Measurements from ENCODE around the gene SDHAF1.

The SDHAF1 gene

DNA sequence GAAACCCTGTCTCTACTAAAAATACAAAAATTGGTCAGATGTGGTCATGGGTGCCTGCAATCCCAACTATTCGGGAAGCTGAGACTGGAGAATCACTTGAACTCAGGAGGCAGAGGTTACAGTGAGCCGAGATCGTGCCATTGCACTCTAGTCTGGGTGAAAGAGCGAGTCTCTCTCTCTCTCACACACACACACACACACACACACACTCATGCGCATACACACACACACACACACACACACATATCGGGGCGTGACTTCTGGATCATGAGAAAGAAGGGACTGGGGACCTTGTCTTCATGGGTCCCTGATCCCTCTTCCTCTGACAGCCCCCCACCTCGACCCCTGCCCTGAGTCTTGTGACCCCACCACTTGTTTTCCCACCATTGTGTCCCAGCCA is 11.8 kb upstream of the SDHAF1 start:
- ATAC-seq, result no peak
- TF ChIP-seq ZFP30 (CRISPR knock-in tag; IDR thresholded peaks at IDR 0.05) (no peak), SNAI2 (CRISPR knock-in tag; IDR thresholded peaks at IDR 0.05) (no peak), PPARA (CRISPR knock-in tag; IDR thresholded peaks at IDR 0.05; ENCODE audit: borderline replicate concordance) (no peak)
- TF ChIP-seq, protein P1, sequence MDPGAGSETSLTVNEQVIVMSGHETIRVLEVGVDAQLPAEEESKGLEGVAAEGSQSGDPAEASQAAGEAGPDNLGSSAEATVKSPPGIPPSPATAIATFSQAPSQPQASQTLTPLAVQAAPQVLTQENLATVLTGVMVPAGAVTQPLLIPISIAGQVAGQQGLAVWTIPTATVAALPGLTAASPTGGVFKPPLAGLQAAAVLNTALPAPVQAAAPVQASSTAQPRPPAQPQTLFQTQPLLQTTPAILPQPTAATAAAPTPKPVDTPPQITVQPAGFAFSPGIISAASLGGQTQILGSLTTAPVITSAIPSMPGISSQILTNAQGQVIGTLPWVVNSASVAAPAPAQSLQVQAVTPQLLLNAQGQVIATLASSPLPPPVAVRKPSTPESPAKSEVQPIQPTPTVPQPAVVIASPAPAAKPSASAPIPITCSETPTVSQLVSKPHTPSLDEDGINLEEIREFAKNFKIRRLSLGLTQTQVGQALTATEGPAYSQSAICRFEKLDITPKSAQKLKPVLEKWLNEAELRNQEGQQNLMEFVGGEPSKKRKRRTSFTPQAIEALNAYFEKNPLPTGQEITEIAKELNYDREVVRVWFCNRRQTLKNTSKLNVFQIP (CRISPR knock-in tag; IDR thresholded peaks at IDR 0.05; ENCODE audit: borderline replicate concordance, low read depth), result no peak

DNA sequence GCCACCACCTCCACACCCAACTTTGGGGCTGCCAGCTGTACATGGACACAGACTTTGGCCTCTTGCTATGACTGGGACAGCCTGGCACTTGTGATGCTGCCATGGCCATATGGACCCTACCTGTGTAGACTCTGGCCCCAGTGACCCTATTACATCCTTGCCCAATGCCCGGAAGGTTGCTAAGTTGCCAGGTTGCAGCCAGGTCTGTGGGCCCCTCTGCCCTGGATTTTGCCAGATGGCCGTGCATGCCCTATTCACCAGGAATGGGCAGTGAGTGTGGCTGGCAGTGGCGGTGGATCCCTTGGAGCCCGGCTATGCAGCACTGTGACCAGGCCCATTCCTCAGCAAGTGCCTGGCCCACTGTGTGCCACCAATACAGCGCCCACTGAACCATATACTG is 8.9 kb upstream of the SDHAF1 start:
- no peak for ATAC-seq
- TF ChIP-seq SNAI2 (CRISPR knock-in tag; IDR thresholded peaks at IDR 0.05) (no peak), CSDC2 (CRISPR knock-in tag; IDR thresholded peaks at IDR 0.05) (no peak), ZNF70 (CRISPR knock-in tag; IDR thresholded peaks at IDR 0.05) (no peak)

DNA sequence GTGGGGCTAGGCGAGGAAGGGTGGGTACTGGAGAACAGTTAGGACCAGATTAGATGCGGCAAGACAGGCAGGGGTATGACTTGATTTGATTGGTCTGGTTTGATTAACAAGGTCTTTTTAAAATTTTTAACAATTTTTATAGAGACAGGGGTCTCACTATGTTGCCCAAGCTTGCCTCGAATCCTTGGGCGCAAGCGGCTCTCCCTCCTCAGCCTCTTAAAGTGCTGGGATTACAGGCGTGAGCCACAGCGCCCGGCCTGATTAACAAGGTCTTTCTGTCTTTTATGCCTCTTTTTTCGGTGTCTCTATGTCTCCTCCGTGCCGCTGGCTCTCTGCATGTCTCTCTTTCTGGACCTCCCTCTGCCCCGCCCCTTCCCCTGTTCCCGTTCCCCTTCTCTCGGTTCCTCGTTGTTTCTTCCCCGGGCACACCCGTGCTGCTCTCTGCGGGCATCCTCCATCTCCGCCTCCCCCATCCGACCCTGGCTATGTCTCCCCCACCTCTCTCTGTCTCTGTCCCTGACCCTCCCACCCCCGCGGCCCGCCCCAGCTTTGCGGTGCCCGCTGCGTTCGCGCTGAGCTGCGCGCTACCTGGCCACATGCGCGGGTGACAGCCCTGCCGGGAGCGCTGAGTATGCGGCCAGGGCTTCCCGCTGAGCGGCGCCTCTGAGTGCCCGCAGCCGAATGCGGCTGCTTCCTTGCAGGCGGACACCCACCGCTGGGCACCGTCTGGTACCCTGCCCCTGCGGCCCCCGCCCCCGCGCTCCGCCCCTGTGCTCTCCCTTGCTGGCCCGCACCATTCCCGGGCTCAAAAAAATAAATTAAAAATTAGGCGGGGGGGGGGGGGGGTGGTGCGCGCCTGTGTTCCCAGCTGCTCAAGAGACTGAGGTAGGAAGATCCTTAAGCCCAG is 8.1 kb upstream of the SDHAF1 start:
- TF ChIP-seq ISL1 (CRISPR knock-in tag; IDR thresholded peaks at IDR 0.05), result no peak
- peak; percentile 86 for ATAC-seq

DNA sequence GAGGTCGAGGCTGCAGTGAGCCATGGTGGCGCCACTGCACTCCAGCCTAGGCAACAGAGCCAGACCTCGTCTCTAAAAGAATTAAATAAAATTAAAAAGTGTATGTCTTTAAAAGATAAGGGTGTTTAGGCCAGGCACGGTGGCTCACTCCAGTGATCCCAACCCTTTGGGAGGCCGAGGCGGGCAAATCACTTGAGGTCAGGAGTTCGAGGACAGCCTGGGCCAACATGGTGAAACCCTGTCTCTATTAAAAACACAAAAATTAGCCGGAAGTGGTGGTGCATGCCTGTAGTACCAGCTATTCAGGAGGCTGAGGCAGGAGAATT is 7.5 kb upstream of the SDHAF1 start:
- TF ChIP-seq ZFP30 (CRISPR knock-in tag; IDR thresholded peaks at IDR 0.05) (no peak), GLIS3 (CRISPR knock-in tag; IDR thresholded peaks at IDR 0.05) (no peak)
- TF ChIP-seq, protein P2, sequence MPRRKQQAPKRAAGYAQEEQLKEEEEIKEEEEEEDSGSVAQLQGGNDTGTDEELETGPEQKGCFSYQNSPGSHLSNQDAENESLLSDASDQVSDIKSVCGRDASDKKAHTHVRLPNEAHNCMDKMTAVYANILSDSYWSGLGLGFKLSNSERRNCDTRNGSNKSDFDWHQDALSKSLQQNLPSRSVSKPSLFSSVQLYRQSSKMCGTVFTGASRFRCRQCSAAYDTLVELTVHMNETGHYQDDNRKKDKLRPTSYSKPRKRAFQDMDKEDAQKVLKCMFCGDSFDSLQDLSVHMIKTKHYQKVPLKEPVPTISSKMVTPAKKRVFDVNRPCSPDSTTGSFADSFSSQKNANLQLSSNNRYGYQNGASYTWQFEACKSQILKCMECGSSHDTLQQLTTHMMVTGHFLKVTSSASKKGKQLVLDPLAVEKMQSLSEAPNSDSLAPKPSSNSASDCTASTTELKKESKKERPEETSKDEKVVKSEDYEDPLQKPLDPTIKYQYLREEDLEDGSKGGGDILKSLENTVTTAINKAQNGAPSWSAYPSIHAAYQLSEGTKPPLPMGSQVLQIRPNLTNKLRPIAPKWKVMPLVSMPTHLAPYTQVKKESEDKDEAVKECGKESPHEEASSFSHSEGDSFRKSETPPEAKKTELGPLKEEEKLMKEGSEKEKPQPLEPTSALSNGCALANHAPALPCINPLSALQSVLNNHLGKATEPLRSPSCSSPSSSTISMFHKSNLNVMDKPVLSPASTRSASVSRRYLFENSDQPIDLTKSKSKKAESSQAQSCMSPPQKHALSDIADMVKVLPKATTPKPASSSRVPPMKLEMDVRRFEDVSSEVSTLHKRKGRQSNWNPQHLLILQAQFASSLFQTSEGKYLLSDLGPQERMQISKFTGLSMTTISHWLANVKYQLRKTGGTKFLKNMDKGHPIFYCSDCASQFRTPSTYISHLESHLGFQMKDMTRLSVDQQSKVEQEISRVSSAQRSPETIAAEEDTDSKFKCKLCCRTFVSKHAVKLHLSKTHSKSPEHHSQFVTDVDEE (CRISPR knock-in tag; IDR thresholded peaks at IDR 0.05), result peak; percentile 36; the same call in 1 of the 2 replicates
- TF ChIP-seq, protein P3, sequence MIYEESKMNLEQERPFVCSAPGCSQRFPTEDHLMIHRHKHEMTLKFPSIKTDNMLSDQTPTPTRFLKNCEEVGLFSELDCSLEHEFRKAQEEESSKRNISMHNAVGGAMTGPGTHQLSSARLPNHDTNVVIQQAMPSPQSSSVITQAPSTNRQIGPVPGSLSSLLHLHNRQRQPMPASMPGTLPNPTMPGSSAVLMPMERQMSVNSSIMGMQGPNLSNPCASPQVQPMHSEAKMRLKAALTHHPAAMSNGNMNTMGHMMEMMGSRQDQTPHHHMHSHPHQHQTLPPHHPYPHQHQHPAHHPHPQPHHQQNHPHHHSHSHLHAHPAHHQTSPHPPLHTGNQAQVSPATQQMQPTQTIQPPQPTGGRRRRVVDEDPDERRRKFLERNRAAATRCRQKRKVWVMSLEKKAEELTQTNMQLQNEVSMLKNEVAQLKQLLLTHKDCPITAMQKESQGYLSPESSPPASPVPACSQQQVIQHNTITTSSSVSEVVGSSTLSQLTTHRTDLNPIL (CRISPR knock-in tag; IDR thresholded peaks at IDR 0.05; ENCODE audit: low read depth), result no peak
- no peak for ATAC-seq

DNA sequence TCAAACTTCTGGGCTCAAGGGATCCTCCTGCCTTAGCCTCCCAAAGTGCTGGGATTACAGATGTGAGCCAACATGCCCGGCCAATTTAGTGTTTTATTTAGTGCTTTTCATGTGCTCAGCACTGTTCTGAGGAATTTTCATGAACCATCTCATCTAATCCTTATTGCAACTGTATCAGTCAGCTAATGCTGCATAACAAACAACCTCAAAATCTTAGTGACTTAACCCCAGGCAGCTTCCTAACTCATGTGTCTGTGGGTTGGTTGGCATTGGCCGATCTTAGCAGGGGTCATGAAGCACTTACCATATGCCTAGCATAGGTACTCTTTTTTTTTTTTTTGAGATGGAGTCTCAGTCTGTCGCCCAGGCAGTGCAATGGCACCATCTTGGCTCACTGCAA is 6.2 kb upstream of the SDHAF1 start:
- ATAC-seq, result no peak
- TF ChIP-seq ZC3H10 (CRISPR knock-in tag; IDR thresholded peaks at IDR 0.05) (no peak), TCF4 (CRISPR knock-in tag; IDR thresholded peaks at IDR 0.05; ENCODE audit: borderline replicate concordance) (no peak), ISL1 (CRISPR knock-in tag; IDR thresholded peaks at IDR 0.05) (no peak), OSR1 (CRISPR knock-in tag; IDR thresholded peaks at IDR 0.05) (no peak), ZFP30 (CRISPR knock-in tag; IDR thresholded peaks at IDR 0.05) (no peak), ESRRG (CRISPR knock-in tag; IDR thresholded peaks at IDR 0.05) (no peak), PPARA (CRISPR knock-in tag; IDR thresholded peaks at IDR 0.05; ENCODE audit: borderline replicate concordance) (no peak), ZFP3 (CRISPR knock-in tag; IDR thresholded peaks at IDR 0.05) (no peak), TOX (CRISPR knock-in tag; IDR thresholded peaks at IDR 0.05; ENCODE audit: borderline replicate concordance) (no peak)
- TF ChIP-seq, protein P4, sequence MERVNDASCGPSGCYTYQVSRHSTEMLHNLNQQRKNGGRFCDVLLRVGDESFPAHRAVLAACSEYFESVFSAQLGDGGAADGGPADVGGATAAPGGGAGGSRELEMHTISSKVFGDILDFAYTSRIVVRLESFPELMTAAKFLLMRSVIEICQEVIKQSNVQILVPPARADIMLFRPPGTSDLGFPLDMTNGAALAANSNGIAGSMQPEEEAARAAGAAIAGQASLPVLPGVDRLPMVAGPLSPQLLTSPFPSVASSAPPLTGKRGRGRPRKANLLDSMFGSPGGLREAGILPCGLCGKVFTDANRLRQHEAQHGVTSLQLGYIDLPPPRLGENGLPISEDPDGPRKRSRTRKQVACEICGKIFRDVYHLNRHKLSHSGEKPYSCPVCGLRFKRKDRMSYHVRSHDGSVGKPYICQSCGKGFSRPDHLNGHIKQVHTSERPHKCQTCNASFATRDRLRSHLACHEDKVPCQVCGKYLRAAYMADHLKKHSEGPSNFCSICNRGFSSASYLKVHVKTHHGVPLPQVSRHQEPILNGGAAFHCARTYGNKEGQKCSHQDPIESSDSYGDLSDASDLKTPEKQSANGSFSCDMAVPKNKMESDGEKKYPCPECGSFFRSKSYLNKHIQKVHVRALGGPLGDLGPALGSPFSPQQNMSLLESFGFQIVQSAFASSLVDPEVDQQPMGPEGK (CRISPR knock-in tag; IDR thresholded peaks at IDR 0.05; ENCODE audit: borderline replicate concordance), result no peak
- TF ChIP-seq, protein P3 (CRISPR knock-in tag; IDR thresholded peaks at IDR 0.05; ENCODE audit: low read depth), result no peak

Measured in SK-N-SH treated with all-trans-retinoic acid at 6 μM for 48 hours (cell line).